ENCODE data around the gene FAM107A.
A peak's percentile ranks its signal among the peaks of the same experiment; 100 is the strongest.

Gene FAM107A

DNA sequence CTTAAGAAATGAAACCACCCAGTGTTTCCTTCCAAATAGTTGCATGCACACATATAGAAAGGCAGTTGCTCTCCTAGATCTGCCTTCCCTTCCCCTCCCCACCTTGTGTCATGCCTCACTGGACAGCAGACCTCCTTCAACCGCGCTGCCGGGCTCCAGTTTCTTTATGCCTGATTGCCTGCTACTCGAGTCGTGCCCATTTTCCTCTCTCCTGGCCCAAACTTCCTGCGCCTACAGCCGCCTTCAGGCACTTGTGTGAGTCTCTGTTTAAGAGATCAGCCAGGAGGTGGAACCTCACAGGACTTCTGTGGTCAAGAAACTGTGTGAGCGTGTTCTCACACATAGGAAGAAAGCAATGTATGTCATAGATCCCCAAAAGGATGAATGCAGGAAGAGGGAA, 8.8 kb upstream of the FAM107A start:
- no peaks in the 10 kb centered on the region for H3K9me2 ChIP-seq (replicated peaks; ENCODE audit: low read depth, low read length)
- no peaks in the 10 kb centered on the region for H3K27me3 ChIP-seq (ENCODE audit: insufficient read depth, low read length, poor library complexity, severe bottlenecking)
- no peaks in the 10 kb centered on the region for H3K79me2 ChIP-seq (ENCODE audit: insufficient read depth, low read length)
- H3K9me3 ChIP-seq (ENCODE audit: insufficient read depth, low read depth, low read length): no peaks in the 10 kb centered on the region
- H3K4me3 ChIP-seq (ENCODE audit: low read length, poor library complexity, severe bottlenecking): peak overlapping the region; percentile 78
- H3K36me3 ChIP-seq (ENCODE audit: insufficient read depth, low read length): no peaks in the 10 kb centered on the region
- peaks cover 6% of the 10 kb centered on the region for H3K4me1 ChIP-seq (ENCODE audit: insufficient read depth, low read length, poor library complexity, severe bottlenecking)
- H3F3A ChIP-seq (ENCODE audit: low read depth): no peaks in the 10 kb centered on the region
- H4K20me1 ChIP-seq (ENCODE audit: insufficient read depth, low read length, poor library complexity, severe bottlenecking): no peaks in the 10 kb centered on the region
- H3K9ac ChIP-seq (ENCODE audit: low read depth, low read length, poor library complexity, severe bottlenecking): no peak overlapping the region
- no peak overlapping the region for H2AFZ ChIP-seq (ENCODE audit: low read length)
- TF ChIP-seq, protein P1, sequence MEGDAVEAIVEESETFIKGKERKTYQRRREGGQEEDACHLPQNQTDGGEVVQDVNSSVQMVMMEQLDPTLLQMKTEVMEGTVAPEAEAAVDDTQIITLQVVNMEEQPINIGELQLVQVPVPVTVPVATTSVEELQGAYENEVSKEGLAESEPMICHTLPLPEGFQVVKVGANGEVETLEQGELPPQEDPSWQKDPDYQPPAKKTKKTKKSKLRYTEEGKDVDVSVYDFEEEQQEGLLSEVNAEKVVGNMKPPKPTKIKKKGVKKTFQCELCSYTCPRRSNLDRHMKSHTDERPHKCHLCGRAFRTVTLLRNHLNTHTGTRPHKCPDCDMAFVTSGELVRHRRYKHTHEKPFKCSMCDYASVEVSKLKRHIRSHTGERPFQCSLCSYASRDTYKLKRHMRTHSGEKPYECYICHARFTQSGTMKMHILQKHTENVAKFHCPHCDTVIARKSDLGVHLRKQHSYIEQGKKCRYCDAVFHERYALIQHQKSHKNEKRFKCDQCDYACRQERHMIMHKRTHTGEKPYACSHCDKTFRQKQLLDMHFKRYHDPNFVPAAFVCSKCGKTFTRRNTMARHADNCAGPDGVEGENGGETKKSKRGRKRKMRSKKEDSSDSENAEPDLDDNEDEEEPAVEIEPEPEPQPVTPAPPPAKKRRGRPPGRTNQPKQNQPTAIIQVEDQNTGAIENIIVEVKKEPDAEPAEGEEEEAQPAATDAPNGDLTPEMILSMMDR (conservative IDR thresholded peaks at IDR 0.05; ENCODE audit: low read length): no peak
- no peak for TF ChIP-seq EZH2phosphoT487 (IDR thresholded peaks at IDR 0.05; ENCODE audit: borderline replicate concordance)
- H3K4me2 ChIP-seq (ENCODE audit: low read depth, low read length, poor library complexity, severe bottlenecking): peak overlapping the region; percentile 79

DNA sequence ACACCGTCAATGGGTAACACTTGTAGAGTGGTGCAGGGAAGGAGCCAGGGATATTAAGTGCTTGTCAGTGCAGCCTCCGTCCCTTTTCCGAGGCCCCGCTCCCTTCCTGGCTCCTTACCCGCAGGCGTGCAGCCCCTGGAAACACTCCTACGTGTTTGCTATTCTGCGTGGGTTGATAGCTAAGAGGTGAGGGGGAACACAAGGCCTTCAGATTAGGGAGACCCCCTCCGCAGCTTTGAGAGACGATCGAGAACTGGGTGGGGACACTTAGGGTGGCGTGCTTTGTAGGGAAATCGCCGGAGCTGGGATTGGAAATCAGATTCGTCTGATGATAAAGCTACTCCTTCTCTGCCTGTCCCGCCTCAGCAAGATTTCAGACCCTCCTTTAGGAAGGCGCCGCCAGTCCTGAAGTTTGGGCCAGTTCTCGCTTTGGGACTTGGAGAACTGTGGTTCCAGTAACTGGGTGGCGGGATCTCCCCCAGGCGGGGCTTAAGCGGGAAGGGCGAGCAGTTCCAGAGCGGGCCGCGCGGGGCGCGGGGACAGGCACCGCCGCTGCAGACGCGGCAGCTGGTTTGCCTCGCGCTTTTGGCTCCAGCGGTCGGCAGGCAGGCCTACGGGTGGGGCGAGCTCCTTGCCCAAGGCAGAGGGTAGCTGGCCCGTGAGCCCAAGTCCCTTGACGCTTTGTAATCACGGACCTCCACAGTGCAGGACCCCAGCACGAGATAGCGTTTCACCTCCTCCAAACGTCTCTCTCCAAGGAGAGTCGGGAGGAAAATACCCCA, 8.0 kb upstream of the FAM107A start:
- H3K9ac ChIP-seq (ENCODE audit: low read depth, low read length, poor library complexity, severe bottlenecking): peak overlapping the region; percentile 52
- TF ChIP-seq EZH2phosphoT487 (IDR thresholded peaks at IDR 0.05; ENCODE audit: borderline replicate concordance): no peak
- TF ChIP-seq, protein P1 (conservative IDR thresholded peaks at IDR 0.05; ENCODE audit: low read length): peak; percentile 55
- peak overlapping the region; percentile 79 for H3K4me2 ChIP-seq (ENCODE audit: low read depth, low read length, poor library complexity, severe bottlenecking)
- H4K20me1 ChIP-seq (ENCODE audit: insufficient read depth, low read length, poor library complexity, severe bottlenecking): no peaks in the 10 kb centered on the region
- peak overlapping the region; percentile 78 for H3K4me3 ChIP-seq (ENCODE audit: low read length, poor library complexity, severe bottlenecking)
- no peaks in the 10 kb centered on the region for H3F3A ChIP-seq (ENCODE audit: low read depth)
- H3K9me2 ChIP-seq (replicated peaks; ENCODE audit: low read depth, low read length): no peaks in the 10 kb centered on the region
- H3K27me3 ChIP-seq (ENCODE audit: insufficient read depth, low read length, poor library complexity, severe bottlenecking): no peaks in the 10 kb centered on the region
- no peaks in the 10 kb centered on the region for H3K79me2 ChIP-seq (ENCODE audit: insufficient read depth, low read length)
- H3K36me3 ChIP-seq (ENCODE audit: insufficient read depth, low read length): no peaks in the 10 kb centered on the region
- H2AFZ ChIP-seq (ENCODE audit: low read length): peak overlapping the region; percentile 90
- H3K9me3 ChIP-seq (ENCODE audit: insufficient read depth, low read depth, low read length): no peaks in the 10 kb centered on the region
- peaks cover 6% of the 10 kb centered on the region for H3K4me1 ChIP-seq (ENCODE audit: insufficient read depth, low read length, poor library complexity, severe bottlenecking)

DNA sequence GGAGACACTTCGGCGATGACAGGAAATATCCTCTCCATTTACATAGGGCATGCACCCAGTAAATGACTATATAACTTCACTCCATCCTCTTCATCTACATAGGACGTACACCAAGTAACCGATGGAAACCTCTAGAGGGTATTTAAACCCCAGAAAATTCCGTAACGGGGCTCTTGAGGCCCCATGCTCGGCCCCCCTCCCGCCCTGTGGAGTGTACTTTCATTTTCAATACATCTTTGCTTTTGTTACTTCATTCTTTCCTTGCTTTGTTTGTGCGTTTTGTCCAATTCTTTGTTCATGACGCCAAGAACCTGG, 7.5 kb upstream of the FAM107A start:
- peaks cover 6% of the 10 kb centered on the region for H3K4me1 ChIP-seq (ENCODE audit: insufficient read depth, low read length, poor library complexity, severe bottlenecking)
- H3K9ac ChIP-seq (ENCODE audit: low read depth, low read length, poor library complexity, severe bottlenecking): peak overlapping the region; percentile 52

More for the DNA sequence above, 7.5 kb upstream of the FAM107A start:
- Histone ChIP-seq H2AFZ (ENCODE audit: low read length) (peak overlapping the region; percentile 90), H3F3A (ENCODE audit: low read depth) (no peaks in the 10 kb centered on the region), H3K9me3 (ENCODE audit: insufficient read depth, low read depth, low read length) (no peaks in the 10 kb centered on the region), H3K36me3 (ENCODE audit: insufficient read depth, low read length) (no peaks in the 10 kb centered on the region), H3K4me3 (ENCODE audit: low read length, poor library complexity, severe bottlenecking) (peak overlapping the region; percentile 78), H3K4me2 (ENCODE audit: low read depth, low read length, poor library complexity, severe bottlenecking) (peak overlapping the region; percentile 79), H3K79me2 (ENCODE audit: insufficient read depth, low read length) (no peaks in the 10 kb centered on the region), H3K9me2 (replicated peaks; ENCODE audit: low read depth, low read length) (no peaks in the 10 kb centered on the region), H3K27me3 (ENCODE audit: insufficient read depth, low read length, poor library complexity, severe bottlenecking) (no peaks in the 10 kb centered on the region), H4K20me1 (ENCODE audit: insufficient read depth, low read length, poor library complexity, severe bottlenecking) (no peaks in the 10 kb centered on the region)
- no peak for TF ChIP-seq EZH2phosphoT487 (IDR thresholded peaks at IDR 0.05; ENCODE audit: borderline replicate concordance)
- TF ChIP-seq, protein P1 (conservative IDR thresholded peaks at IDR 0.05; ENCODE audit: low read length): no peak

Data from Loucy (cell line).